HCT116 (cell line): ENCODE data around the gene ZEB1. TPM values are rescaled to one million over a fixed set of nuclear protein-coding genes. Genes with fewer than 3 reads are reported as not detected.

ENCODE experiments used
- ATAC-seq: fragments of 200-7000 bp; cut with Tn5 transposase; 2 replicates; pipeline ENCODE4 v1.9.1; 2020; ENCODE audit warnings: mild to moderate bottlenecking, moderate library complexity
- BruUV-seq: library from RNA; stranded (reverse); fragments of 400-500 nt; replicated peaks from 2 replicates; lab custom pipeline; 2021; lab: Mats Ljungman, UMichigan
- CTCF ChIA-PET: fragments of 300-600 bp; sonication (Branson Sonifier 250); formaldehyde crosslinking; loops from one replicate; lab custom pipeline; 2021; ENCODE audit warnings: antibody characterized with exemption; lab: Charles Lee
- POLR2A ChIA-PET: fragments of 300-600, 350-600 bp; sonication (Branson Sonifier 250); formaldehyde crosslinking; loops from one replicate; lab custom pipeline; 2021; ENCODE audit warnings: antibody characterized with exemption; lab: Charles Lee
- RAD21 ChIA-PET, 2 experiments: fragments of 300-600 bp; sonication (Branson Sonifier 250); formaldehyde crosslinking; loops; one replicate each; lab custom pipeline; 2023; ENCODE audit warnings: low total read pairs in 2 of 2; ENCODE audit not compliant: uncharacterized antibody in 2 of 2, unreplicated experiment in 2 of 2, low non-redundant PET in 1 of 2; lab: Charles Lee
- DNase-seq: peaks from one replicate; pipeline ENCODE4 v3.0.0-alpha.2; 2010; ENCODE audit warnings: low read depth, low spot score
- H2AFZ ChIP-seq: fragments of 200-600 bp; shearing (Covaris generic), sonication (generic); 2 replicates; pipeline ENCODE4 v1.6.1; 2017; ENCODE audit warnings: low read depth, mixed run types, mixed read lengths, antibody characterized with exemption, low read length; ENCODE audit not compliant: poor library complexity, severe bottlenecking
- H3K27ac ChIP-seq: 2 replicates; pipeline ENCODE4 v1.5.1; 2012; ENCODE audit warnings: low read depth, low read length
- H3K27me3 ChIP-seq: fragments of 200-600 bp; sonication (generic); 2 replicates; pipeline ENCODE4 v1.6.1; 2016; ENCODE audit warnings: mixed run types, low read length, mixed read lengths; ENCODE audit not compliant: insufficient read depth
- H3K36me3 ChIP-seq, 2 experiments: fragments of 200-500 bp in 1 of 2; fragments of 200-600 bp in 1 of 2; sonication (Bioruptor generic) in 1 of 2; sonication (generic) in 1 of 2; 2 replicates each; pipeline versions ENCODE4 v1.5.1 to v1.6.1; 2014 to 2016; ENCODE audit warnings: low read length in 2 of 2, inconsistent platforms in 1 of 2, mixed read lengths in 1 of 2, mixed run types in 1 of 2; ENCODE audit not compliant: insufficient read depth in 2 of 2, control insufficient read depth in 1 of 2
- H3K4me1 ChIP-seq, 2 experiments: fragments of 200-600 bp in 1 of 2; sonication (generic) in 1 of 2; 2 replicates each; pipeline versions ENCODE4 v1.5.1 to v1.6.1; 2012 to 2017; ENCODE audit warnings: low read length in 2 of 2, inconsistent platforms in 1 of 2, mild to moderate bottlenecking in 1 of 2, mixed read lengths in 1 of 2, mixed run types in 1 of 2, moderate library complexity in 1 of 2; ENCODE audit not compliant: insufficient read depth in 2 of 2, control insufficient read depth in 1 of 2
- H3K4me2 ChIP-seq: fragments of 200-600 bp; sonication (generic); 2 replicates; pipeline ENCODE4 v1.6.1; 2017; ENCODE audit warnings: mixed run types, low read length, mixed read lengths
- H3K4me3 ChIP-seq, 2 experiments: fragments of 200-600 bp in 1 of 2; sonication (generic) in 1 of 2; replicated peaks in 1 of 2; 2 replicates each; pipeline ENCODE4 v1.5.1; 2011 to 2016; ENCODE audit warnings: low read length in 2 of 2, control low read depth in 1 of 2, low read depth in 1 of 2, mild to moderate bottlenecking in 1 of 2, mixed read lengths in 1 of 2, mixed run types in 1 of 2
- H3K79me2 ChIP-seq: fragments of 200-600 bp; sonication (generic); 2 replicates; pipeline ENCODE4 v1.6.1; 2017; ENCODE audit warnings: mild to moderate bottlenecking, mixed run types, low read length, moderate library complexity, mixed read lengths; ENCODE audit not compliant: insufficient read depth
- H3K9ac ChIP-seq: fragments of 200-600 bp; sonication (generic); 2 replicates; pipeline ENCODE4 v1.6.1; 2016; ENCODE audit warnings: low read length, mixed read lengths
- H3K9me2 ChIP-seq: fragments of 200-600 bp; sonication (generic), shearing (Covaris generic); 2 replicates; pipeline ENCODE4 v1.6.1; 2017; ENCODE audit warnings: mixed run types, mild to moderate bottlenecking, moderate library complexity; ENCODE audit not compliant: insufficient read depth
- H3K9me3 ChIP-seq, 2 experiments: fragments of 200-500 bp in 1 of 2; fragments of 200-600 bp in 1 of 2; sonication (Bioruptor generic) in 1 of 2; sonication (generic) in 1 of 2; 2 replicates each; pipeline ENCODE4 v1.6.1; 2014 to 2017; ENCODE audit warnings: low read length in 2 of 2, mixed read lengths in 2 of 2, inconsistent platforms in 1 of 2, low read depth in 1 of 2, mild to moderate bottlenecking in 1 of 2, mixed run types in 1 of 2, moderate library complexity in 1 of 2; ENCODE audit not compliant: control insufficient read depth in 1 of 2, insufficient read depth in 1 of 2
- H4K20me1 ChIP-seq: fragments of 200-600 bp; sonication (generic), shearing (Covaris generic); 2 replicates; pipeline ENCODE4 v1.6.1; 2017; ENCODE audit warnings: mixed run types, mild to moderate bottlenecking, moderate library complexity; ENCODE audit not compliant: insufficient read depth
- ATF3 ChIP-seq: IDR thresholded peaks from 2 replicates; pipeline ENCODE4 v1.6.1; 2012
- CEBPB ChIP-seq: IDR thresholded peaks from 2 replicates; pipeline ENCODE4 v1.6.1; 2012; ENCODE audit warnings: low read depth
- CTCF ChIP-seq, 3 experiments: fragments of 200-600 bp in 1 of 3; sonication (generic) in 1 of 3; IDR thresholded peaks in 2 of 3; conservative IDR thresholded peaks in 1 of 3; 2 replicates each; pipeline ENCODE4 v1.5.1; 2012 to 2017; ENCODE audit warnings: low read depth in 2 of 3, low read length in 2 of 3, antibody characterized with exemption in 1 of 3, borderline replicate concordance in 1 of 3, control low read depth in 1 of 3, mild to moderate bottlenecking in 1 of 3, mixed read lengths in 1 of 3, mixed run types in 1 of 3, moderate library complexity in 1 of 3; ENCODE audit not compliant: insufficient read depth in 1 of 3
- EZH2 ChIP-seq: fragments of 200-600 bp; sonication (generic); IDR thresholded peaks from 2 replicates; pipeline ENCODE4 v1.6.1; 2017; ENCODE audit warnings: antibody characterized with exemption, mixed run types
- EZH2phosphoT487 ChIP-seq: fragments of 200-600 bp; IDR thresholded peaks from 2 replicates; pipeline ENCODE4 v1.6.1; 2018; ENCODE audit warnings: antibody characterized with exemption, borderline replicate concordance
- FOSL1 ChIP-seq: IDR thresholded peaks from 2 replicates; pipeline ENCODE4 v1.6.1; 2012; ENCODE audit warnings: low read depth
- JUND ChIP-seq: IDR thresholded peaks from 2 replicates; pipeline ENCODE4 v1.6.1; 2012
- MAX ChIP-seq: IDR thresholded peaks from 2 replicates; pipeline ENCODE4 v1.6.1; 2012
- POLR2A ChIP-seq: IDR thresholded peaks from 2 replicates; pipeline ENCODE4 v1.7.0; 2011; ENCODE audit warnings: borderline replicate concordance; ENCODE audit not compliant: insufficient read depth, insufficient read length; ENCODE audit errors: extremely low read depth
- POLR2AphosphoS5 ChIP-seq: IDR thresholded peaks from 2 replicates; pipeline ENCODE4 v1.6.1; 2011; ENCODE audit warnings: mild to moderate bottlenecking, low read depth, low read length, moderate library complexity
- RAD21 ChIP-seq: IDR thresholded peaks from 2 replicates; pipeline ENCODE4 v1.6.1; 2012; ENCODE audit warnings: low read depth, mild to moderate bottlenecking
- SP1 ChIP-seq: IDR thresholded peaks from 2 replicates; pipeline ENCODE4 v1.6.1; 2012; ENCODE audit warnings: low read depth
- SRF ChIP-seq: IDR thresholded peaks from 2 replicates; pipeline ENCODE4 v1.6.1; 2012; ENCODE audit warnings: low read depth
- YY1 ChIP-seq: IDR thresholded peaks from 2 replicates; pipeline ENCODE4 v1.6.1; 2011; ENCODE audit warnings: low read length, low read depth, moderate library complexity, mild to moderate bottlenecking; ENCODE audit not compliant: insufficient replicate concordance; ENCODE audit errors: extremely low read depth
- ZFX ChIP-seq: fragments of 450-650 bp; IDR thresholded peaks from 2 replicates; pipeline ENCODE4 v1.6.1; 2017
- ZNF274 ChIP-seq: fragments of 200-500 bp; sonication (Bioruptor generic); IDR thresholded peaks from 2 replicates; pipeline ENCODE4 v1.6.1; 2014; ENCODE audit warnings: mild to moderate bottlenecking, low read depth, low read length, inconsistent platforms
- intact Hi-C: fragments of 100-400 bp; cut with micrococcal nuclease; formaldehyde crosslinking; loops from 2 replicates; pipeline ENCODE4 v1.10.0; 2022
- total RNA-seq: library from RNA; stranded (reverse); gene quantifications from one replicate; pipeline ENCODE4 v1.2.1, GENCODE V29; 2021; ENCODE audit not compliant: unreplicated experiment
- TF ChIP-seq, protein P1 (sequence below): IDR thresholded peaks from 2 replicates; pipeline ENCODE4 v1.6.1; 2012; ENCODE audit warnings: low read depth

Gene ZEB1
- total RNA-seq, 1 experiment from 2014 or later = 3.4 TPM

- DNase-seq (no peak), ATAC-seq (no peak)
- no TSS peak for BruUV-seq
- Histone ChIP-seq H3K27ac (no peak overlapping the region), H3K79me2 (no peaks in the 10 kb centered on the region), H2AFZ (no peak overlapping the region), H3K27me3 (no peaks in the 10 kb centered on the region), H3K4me2 (no peak overlapping the region), H3K9ac (no peak overlapping the region), H3K9me2 (no peaks in the 10 kb centered on the region), H3K4me3 (no peak overlapping the region), H3K36me3 (no peaks in the 10 kb centered on the region), H4K20me1 (no peaks in the 10 kb centered on the region), H3K9me3 (no peaks in the 10 kb centered on the region), H3K4me1 (no peaks in the 10 kb centered on the region)
- RAD21 ChIA-PET = no interaction called here
- CTCF ChIA-PET = no interaction called here
- TF ChIP-seq CTCF (IDR thresholded peaks at IDR 0.05 in 2 of 3, conservative IDR thresholded peaks at IDR 0.05 in 1 of 3; ENCODE audit: borderline replicate concordance in 1 of 3, insufficient read depth in 1 of 3, low read depth in 2 of 3, low read length in 2 of 3) (no peak), RAD21 (no peak), MAX (no peak), ATF3 (no peak), YY1 (no peak), EZH2 (no peak), JUND (no peak), POLR2A (no peak), FOSL1 (no peak), ZFX (no peak), ZNF274 (no peak), POLR2AphosphoS5 (no peak), EZH2phosphoT487 (no peak), SP1 (no peak), SRF (no peak), CEBPB (no peak)
- TF ChIP-seq, protein P1, sequence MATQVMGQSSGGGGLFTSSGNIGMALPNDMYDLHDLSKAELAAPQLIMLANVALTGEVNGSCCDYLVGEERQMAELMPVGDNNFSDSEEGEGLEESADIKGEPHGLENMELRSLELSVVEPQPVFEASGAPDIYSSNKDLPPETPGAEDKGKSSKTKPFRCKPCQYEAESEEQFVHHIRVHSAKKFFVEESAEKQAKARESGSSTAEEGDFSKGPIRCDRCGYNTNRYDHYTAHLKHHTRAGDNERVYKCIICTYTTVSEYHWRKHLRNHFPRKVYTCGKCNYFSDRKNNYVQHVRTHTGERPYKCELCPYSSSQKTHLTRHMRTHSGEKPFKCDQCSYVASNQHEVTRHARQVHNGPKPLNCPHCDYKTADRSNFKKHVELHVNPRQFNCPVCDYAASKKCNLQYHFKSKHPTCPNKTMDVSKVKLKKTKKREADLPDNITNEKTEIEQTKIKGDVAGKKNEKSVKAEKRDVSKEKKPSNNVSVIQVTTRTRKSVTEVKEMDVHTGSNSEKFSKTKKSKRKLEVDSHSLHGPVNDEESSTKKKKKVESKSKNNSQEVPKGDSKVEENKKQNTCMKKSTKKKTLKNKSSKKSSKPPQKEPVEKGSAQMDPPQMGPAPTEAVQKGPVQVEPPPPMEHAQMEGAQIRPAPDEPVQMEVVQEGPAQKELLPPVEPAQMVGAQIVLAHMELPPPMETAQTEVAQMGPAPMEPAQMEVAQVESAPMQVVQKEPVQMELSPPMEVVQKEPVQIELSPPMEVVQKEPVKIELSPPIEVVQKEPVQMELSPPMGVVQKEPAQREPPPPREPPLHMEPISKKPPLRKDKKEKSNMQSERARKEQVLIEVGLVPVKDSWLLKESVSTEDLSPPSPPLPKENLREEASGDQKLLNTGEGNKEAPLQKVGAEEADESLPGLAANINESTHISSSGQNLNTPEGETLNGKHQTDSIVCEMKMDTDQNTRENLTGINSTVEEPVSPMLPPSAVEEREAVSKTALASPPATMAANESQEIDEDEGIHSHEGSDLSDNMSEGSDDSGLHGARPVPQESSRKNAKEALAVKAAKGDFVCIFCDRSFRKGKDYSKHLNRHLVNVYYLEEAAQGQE = no peak
- intact Hi-C loops = no loop called here
- POLR2A ChIA-PET = no interaction called here
Measured at GRCh38 chr10:31273789-31274188, 45.2 kb upstream of the ZEB1 start.
